Measurements from ENCODE around the gene FAM20C. TPM values are rescaled to one million over a fixed set of nuclear protein-coding genes. Genes with fewer than 3 reads are reported as not detected.
"Not testable (repeated sequence)": the region's sequence is repeated elsewhere in the genome, so short reads cannot be mapped to it uniquely, and the experiment has no call there.

The FAM20C gene
- total and polyA plus RNA-seq, 4 donors: 11.3 to 104 (median 57.5) TPM

DNA sequence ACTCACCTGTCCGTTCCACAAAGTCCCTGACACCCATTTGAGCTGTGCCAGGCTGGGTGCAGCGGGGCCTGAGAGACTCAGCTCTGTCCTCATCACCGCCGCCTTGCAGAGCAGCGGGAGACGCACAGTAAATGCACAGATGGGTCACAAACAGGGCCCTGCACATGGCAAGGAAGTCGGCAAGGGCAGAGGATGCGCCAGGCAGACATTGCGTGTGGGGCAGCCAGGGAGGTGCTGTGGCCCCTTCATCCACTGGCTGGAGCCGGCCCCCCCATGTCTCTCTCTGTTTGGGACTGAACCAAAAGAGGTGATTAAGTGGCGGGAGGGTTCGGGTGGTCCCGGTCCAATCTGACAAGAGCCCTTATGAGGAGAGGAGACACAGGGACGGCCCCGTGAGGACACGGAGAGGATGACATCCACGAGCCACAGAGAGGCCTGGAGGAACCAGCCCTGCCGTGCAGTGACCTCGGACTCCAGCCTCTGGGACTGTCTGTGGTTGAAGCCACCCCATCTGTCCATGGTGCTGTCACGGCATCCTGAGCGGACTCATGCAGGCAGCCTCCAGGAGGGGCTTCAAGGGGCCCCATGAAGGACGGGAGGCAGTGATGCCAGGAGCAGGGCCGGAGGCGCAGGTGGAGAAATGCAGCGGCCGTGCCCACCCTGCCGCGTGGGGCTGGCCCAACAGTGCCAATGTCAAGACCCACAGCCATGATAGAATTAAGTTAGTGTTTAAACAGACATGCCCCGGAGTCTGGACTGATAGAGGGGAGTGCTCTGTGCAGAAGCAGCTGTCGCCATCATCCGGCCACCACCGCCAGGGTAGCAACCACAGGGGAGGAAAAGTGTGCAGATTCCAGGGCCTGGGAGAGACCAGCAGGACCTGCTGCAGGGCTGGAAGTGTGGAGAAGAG, 69.2 kb downstream of the FAM20C start:
- intact Hi-C loops (cut with DNase I): no loop called here
- H3K4me1 ChIP-seq (ENCODE audit: control insufficient read depth in 1 of 2, insufficient read depth in 2 of 2, low read length in 2 of 2): no peaks in the 10 kb centered on the region
- ATAC-seq (ENCODE audit: low FRiP score) (no peak), DNase-seq (peak; percentile 41 to 72)
- no peaks in the 10 kb centered on the region for H3K27me3 ChIP-seq (ENCODE audit: control insufficient read depth in 1 of 2, insufficient read depth in 2 of 2, low read length in 1 of 2)
- no peaks in the 10 kb centered on the region for H3K9me3 ChIP-seq (ENCODE audit: control insufficient read depth, low read length)
- 92 to 96% methylated on average over 31 to 32 of the region's 32 CpGs for WGBS, 2 donors
- H3K36me3 ChIP-seq (ENCODE audit: control insufficient read depth in 1 of 2, insufficient read depth in 2 of 2, low read length in 1 of 2): peaks cover 0 to 13% of the 10 kb centered on the region in 2 donors
- no peak overlapping the region for H3K4me3 ChIP-seq (ENCODE audit: low read length in 2 of 2)
- H3K27ac ChIP-seq (ENCODE audit: low read depth in 1 of 2, low read length in 2 of 2): no peak overlapping the region

- H3K27me3 ChIP-seq (ENCODE audit: control insufficient read depth in 1 of 2, insufficient read depth in 2 of 2, low read length in 1 of 2): no peaks in the 10 kb centered on the region
- intact Hi-C loops (cut with DNase I): no loop called here
- H3K36me3 ChIP-seq (ENCODE audit: control insufficient read depth in 1 of 2, insufficient read depth in 2 of 2, low read length in 1 of 2): peaks cover 0 to 10% of the 10 kb centered on the region in 2 donors
- ATAC-seq (ENCODE audit: low FRiP score): no peak
- H3K27ac ChIP-seq (ENCODE audit: low read depth in 1 of 2, low read length in 2 of 2): no peak overlapping the region
- WGBS, 2 donors: 94 to 96% methylated on average over 9 of the region's 9 CpGs
- no peak overlapping the region for H3K4me3 ChIP-seq (ENCODE audit: low read length in 2 of 2)
- H3K4me1 ChIP-seq (ENCODE audit: control insufficient read depth in 1 of 2, insufficient read depth in 2 of 2, low read length in 2 of 2): no peaks in the 10 kb centered on the region
- no peaks in the 10 kb centered on the region for H3K9me3 ChIP-seq (ENCODE audit: control insufficient read depth, low read length)
- DNase-seq: peak; percentile 33 to 71
Measured at GRCh38 chr7:262251-262572, 69.8 kb downstream of the FAM20C start.

DNA sequence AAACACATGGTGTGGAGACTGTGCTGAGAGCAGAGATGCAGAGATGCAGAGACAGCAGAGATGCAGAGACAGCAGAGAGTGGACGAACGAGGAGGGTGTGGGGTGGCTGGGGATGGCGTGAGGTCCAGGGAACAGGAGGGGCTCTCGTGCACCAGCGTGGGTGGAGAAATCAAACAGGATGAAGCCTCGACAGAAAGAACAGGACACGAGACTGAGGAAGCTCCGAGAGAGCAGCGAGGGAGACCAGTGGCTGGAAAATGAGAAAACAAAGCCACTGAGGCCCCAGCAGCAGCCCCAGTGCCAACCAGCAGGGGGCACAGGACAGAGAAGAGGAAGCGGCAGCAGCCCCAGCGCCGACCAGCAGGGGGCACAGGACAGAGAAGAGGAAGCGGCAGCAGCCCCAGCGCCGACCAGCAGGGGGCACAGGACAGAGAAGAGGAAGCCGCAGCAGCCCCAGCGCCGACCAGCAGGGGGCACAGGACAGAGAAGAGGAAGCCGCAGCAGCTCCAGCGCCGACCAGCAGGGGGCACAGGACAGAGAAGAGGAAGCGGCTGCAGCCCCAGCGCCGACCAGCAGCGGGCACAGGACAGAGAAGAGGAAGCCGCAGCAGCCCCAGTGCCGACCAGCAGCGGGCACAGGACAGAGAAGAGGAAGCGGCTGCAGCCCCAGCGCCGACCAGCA, 70.4 kb downstream of the FAM20C start:
- H3K4me1 ChIP-seq (ENCODE audit: control insufficient read depth in 1 of 2, insufficient read depth in 2 of 2, low read length in 2 of 2); intact Hi-C loops (cut with DNase I); H3K27ac ChIP-seq (ENCODE audit: low read depth in 1 of 2, low read length in 2 of 2); H3K36me3 ChIP-seq (ENCODE audit: control insufficient read depth in 1 of 2, insufficient read depth in 2 of 2, low read length in 1 of 2); H3K9me3 ChIP-seq (ENCODE audit: control insufficient read depth, low read length); ATAC-seq (ENCODE audit: low FRiP score); H3K27me3 ChIP-seq (ENCODE audit: control insufficient read depth in 1 of 2, insufficient read depth in 2 of 2, low read length in 1 of 2); H3K4me3 ChIP-seq (ENCODE audit: low read length in 2 of 2): not testable (repeated sequence)
- 76 to 85% methylated on average over 15 to 29 of the region's 31 CpGs for WGBS, 2 donors
- peak; percentile 43 to 68 for DNase-seq

DNA sequence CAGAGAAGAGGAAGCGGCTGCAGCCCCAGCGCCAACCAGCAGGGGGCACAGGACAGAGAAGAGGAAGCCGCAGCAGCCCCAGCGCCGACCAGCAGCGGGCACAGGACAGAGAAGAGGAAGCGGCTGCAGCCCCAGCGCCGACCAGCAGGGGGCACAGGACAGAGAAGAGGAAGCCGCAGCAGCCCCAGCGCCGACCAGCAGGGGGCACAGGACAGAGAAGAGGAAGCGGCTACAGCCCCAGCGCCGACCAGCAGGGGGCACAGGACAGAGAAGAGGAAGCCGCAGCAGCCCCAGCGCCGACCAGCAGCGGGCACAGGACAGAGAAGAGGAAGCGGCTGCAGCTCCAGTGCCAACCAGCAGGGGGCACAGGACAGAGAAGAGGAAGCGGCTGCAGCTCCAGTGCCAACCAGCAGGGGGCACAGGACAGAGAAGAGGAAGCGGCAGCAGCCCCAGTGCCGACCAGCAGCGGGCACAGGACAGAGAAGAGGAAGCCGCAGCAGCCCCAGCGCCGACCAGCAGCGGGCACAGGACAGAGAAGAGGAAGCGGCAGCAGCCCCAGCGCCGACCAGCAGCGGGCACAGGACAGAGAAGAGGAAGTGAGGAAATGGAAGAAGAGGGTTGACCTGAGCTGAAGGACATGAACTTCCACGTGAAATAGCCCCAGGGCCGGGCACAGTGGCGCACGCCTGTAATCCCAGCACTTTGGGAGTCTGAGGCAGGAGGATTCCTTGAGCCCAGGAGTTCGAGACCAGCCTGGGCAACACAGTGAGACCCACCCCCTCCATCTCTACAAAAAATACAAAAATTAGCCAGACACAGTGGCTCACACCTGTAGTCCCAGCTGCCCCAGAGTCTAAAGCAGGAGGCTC, 71.3 kb downstream of the FAM20C start:
- not testable (repeated sequence) for ATAC-seq (ENCODE audit: low FRiP score); H3K36me3 ChIP-seq (ENCODE audit: control insufficient read depth in 1 of 2, insufficient read depth in 2 of 2, low read length in 1 of 2); H3K4me1 ChIP-seq (ENCODE audit: control insufficient read depth in 1 of 2, insufficient read depth in 2 of 2, low read length in 2 of 2); H3K27ac ChIP-seq (ENCODE audit: low read depth in 1 of 2, low read length in 2 of 2); H3K4me3 ChIP-seq (ENCODE audit: low read length in 2 of 2); H3K27me3 ChIP-seq (ENCODE audit: control insufficient read depth in 1 of 2, insufficient read depth in 2 of 2, low read length in 1 of 2); H3K9me3 ChIP-seq (ENCODE audit: control insufficient read depth, low read length)
- intact Hi-C loops (cut with DNase I): loop anchor here in 1 of 2 donors (2.0 kb wide), 1 partner anchor 47 kb away; no protein-coding TSS in a partner anchor
- 77 to 85% methylated on average over 9 to 34 of the region's 37 CpGs for WGBS, 2 donors
- DNase-seq: peak; percentile 46 to 62

- H3K4me1 ChIP-seq (ENCODE audit: control insufficient read depth in 1 of 2, insufficient read depth in 2 of 2, low read length in 2 of 2): no peaks in the 10 kb centered on the region
- H3K27ac ChIP-seq (ENCODE audit: low read depth in 1 of 2, low read length in 2 of 2): no peak overlapping the region
- no peak overlapping the region for H3K4me3 ChIP-seq (ENCODE audit: low read length in 2 of 2)
- intact Hi-C loops (cut with DNase I): loop anchor here in 1 of 2 donors (2.0 kb wide), 1 partner anchor 46 kb away; no protein-coding TSS in a partner anchor
- no peak for ATAC-seq (ENCODE audit: low FRiP score)
- no peaks in the 10 kb centered on the region for H3K27me3 ChIP-seq (ENCODE audit: control insufficient read depth in 1 of 2, insufficient read depth in 2 of 2, low read length in 1 of 2)
- 80 to 87% methylated on average over 27 of the region's 27 CpGs for WGBS, 2 donors
- peak; percentile 46 to 62 for DNase-seq
- peaks cover 0 to 2% of the 10 kb centered on the region in 2 donors for H3K36me3 ChIP-seq (ENCODE audit: control insufficient read depth in 1 of 2, insufficient read depth in 2 of 2, low read length in 1 of 2)
- no peaks in the 10 kb centered on the region for H3K9me3 ChIP-seq (ENCODE audit: control insufficient read depth, low read length)
Measured at GRCh38 chr7:264541-265191, 72.3 kb downstream of the FAM20C start.

- Histone ChIP-seq H3K36me3 (ENCODE audit: control insufficient read depth in 1 of 2, insufficient read depth in 2 of 2, low read length in 1 of 2) (peaks cover 0 to 1% of the 10 kb centered on the region in 2 donors), H3K4me1 (ENCODE audit: control insufficient read depth in 1 of 2, insufficient read depth in 2 of 2, low read length in 2 of 2) (no peaks in the 10 kb centered on the region), H3K27ac (ENCODE audit: low read depth in 1 of 2, low read length in 2 of 2) (no peak overlapping the region), H3K9me3 (ENCODE audit: control insufficient read depth, low read length) (no peaks in the 10 kb centered on the region), H3K4me3 (ENCODE audit: low read length in 2 of 2) (no peak overlapping the region), H3K27me3 (ENCODE audit: control insufficient read depth in 1 of 2, insufficient read depth in 2 of 2, low read length in 1 of 2) (no peaks in the 10 kb centered on the region)
- ATAC-seq (ENCODE audit: low FRiP score): no peak
- DNase-seq: peak; percentile 34 to 64
- WGBS, 2 donors: 65% methylated on average over 25 of the region's 25 CpGs
- intact Hi-C loops (cut with DNase I): loop anchor here in 1 of 2 donors (2.0 kb wide), 1 partner anchor 45 kb away; no protein-coding TSS in a partner anchor
Measured at GRCh38 chr7:265192-265997, 73.0 kb downstream of the FAM20C start.

DNA sequence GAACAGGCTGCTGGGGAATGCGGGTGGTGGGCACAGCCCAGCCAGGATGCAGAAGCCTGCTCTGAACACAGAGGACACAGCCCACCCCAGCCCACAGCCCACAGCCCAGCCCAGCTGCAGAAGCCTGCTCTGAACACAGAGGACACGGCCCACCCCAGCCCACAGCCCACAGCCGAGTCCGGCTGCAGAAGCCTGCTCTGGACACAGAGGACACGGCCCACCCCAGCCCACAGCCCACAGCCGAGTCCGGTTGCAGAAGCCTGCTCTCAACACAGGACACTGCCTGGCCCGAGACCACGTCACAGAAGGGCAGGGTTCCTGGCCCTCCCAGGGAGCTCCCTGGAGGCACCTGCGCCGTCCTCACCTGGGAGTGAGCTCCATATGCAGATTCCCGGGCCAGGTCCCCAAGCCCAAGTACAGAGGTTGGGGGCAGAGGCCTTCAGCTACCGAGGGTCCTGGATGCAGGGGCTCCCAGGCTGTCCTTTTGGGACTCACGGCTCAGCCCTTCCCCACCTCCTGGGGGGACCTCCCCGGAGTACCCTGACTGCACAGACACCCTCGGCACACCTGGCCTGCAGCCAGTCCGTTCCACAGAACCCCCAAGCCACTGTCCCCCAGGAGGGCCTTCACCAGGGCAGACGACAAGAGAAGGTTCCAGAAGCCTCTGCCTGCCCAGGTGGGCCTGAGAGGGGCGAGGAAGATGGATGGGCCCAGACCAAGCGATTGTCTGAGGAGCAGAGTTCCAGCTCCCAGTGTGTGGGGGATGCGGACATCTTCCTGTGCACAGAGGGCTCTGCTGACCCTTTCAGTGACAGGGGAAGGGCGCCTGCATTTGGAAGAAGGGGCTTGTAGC, 73.9 kb downstream of the FAM20C start:
- intact Hi-C loops (cut with DNase I): loop anchor here in 1 of 2 donors (2.0 kb wide), 1 partner anchor 45 kb away; no protein-coding TSS in a partner anchor
- H3K36me3 ChIP-seq (ENCODE audit: control insufficient read depth in 1 of 2, insufficient read depth in 2 of 2, low read length in 1 of 2): no peaks in the 10 kb centered on the region
- H3K27ac ChIP-seq (ENCODE audit: low read depth in 1 of 2, low read length in 2 of 2): no peak overlapping the region
- H3K9me3 ChIP-seq (ENCODE audit: control insufficient read depth, low read length): no peaks in the 10 kb centered on the region
- H3K4me1 ChIP-seq (ENCODE audit: control insufficient read depth in 1 of 2, insufficient read depth in 2 of 2, low read length in 2 of 2): no peaks in the 10 kb centered on the region
- 73 to 80% methylated on average over 18 to 22 of the region's 22 CpGs for WGBS, 2 donors
- peak; percentile 42 to 74 for DNase-seq
- H3K27me3 ChIP-seq (ENCODE audit: control insufficient read depth in 1 of 2, insufficient read depth in 2 of 2, low read length in 1 of 2): no peaks in the 10 kb centered on the region
- H3K4me3 ChIP-seq (ENCODE audit: low read length in 2 of 2): no peak overlapping the region
- peak; percentile 39 for ATAC-seq (ENCODE audit: low FRiP score)

All from aorta (tissue), 5 donors.